H9 (cell line): ENCODE measurements around the gene SP140L. TPM values are rescaled to one million over a fixed set of nuclear protein-coding genes. Genes with fewer than 3 reads are reported as not detected.

ENCODE experiments used
- DNase-seq: peaks from one replicate; pipeline ENCODE4 v3.0.0-alpha.2; 2017
- H2AFZ ChIP-seq: one replicate; pipeline ENCODE4 v1.6.1; 2013; ENCODE audit warnings: mild to moderate bottlenecking, low read length, control low read depth, moderate library complexity
- H2AK5ac ChIP-seq: 2 replicates; pipeline ENCODE4 v1.6.1; 2013; ENCODE audit warnings: low read length, control low read depth, mixed read lengths; ENCODE audit not compliant: insufficient read length
- H2BK120ac ChIP-seq: one replicate; pipeline ENCODE4 v1.6.1; 2013; ENCODE audit warnings: low read depth, mild to moderate bottlenecking, low read length, control low read depth, inconsistent platforms; ENCODE audit not compliant: poor library complexity, severe bottlenecking
- H2BK12ac ChIP-seq: 2 replicates; pipeline ENCODE4 v1.6.1; 2013; ENCODE audit warnings: low read length, control low read depth, mixed read lengths, low read depth; ENCODE audit not compliant: insufficient read length
- H2BK15ac ChIP-seq: 2 replicates; pipeline ENCODE4 v1.6.1; 2013; ENCODE audit warnings: low read depth, low read length, control low read depth
- H2BK20ac ChIP-seq: one replicate; pipeline ENCODE4 v1.6.1; 2013; ENCODE audit warnings: low read depth, mild to moderate bottlenecking, low read length, control low read depth, inconsistent platforms; ENCODE audit not compliant: poor library complexity, severe bottlenecking
- H2BK5ac ChIP-seq: 2 replicates; pipeline ENCODE4 v1.6.1; 2013; ENCODE audit warnings: low read length, control low read depth, mixed read lengths; ENCODE audit not compliant: insufficient read length
- H3K14ac ChIP-seq: 2 replicates; pipeline ENCODE4 v1.6.1; 2013; ENCODE audit warnings: low read length, control low read depth; ENCODE audit not compliant: insufficient read depth
- H3K18ac ChIP-seq: 2 replicates; pipeline ENCODE4 v1.6.1; 2013; ENCODE audit warnings: low read depth, mild to moderate bottlenecking, mixed read lengths, low read length, control low read depth; ENCODE audit not compliant: insufficient read length
- H3K23ac ChIP-seq: 2 replicates; pipeline ENCODE4 v1.6.1; 2013; ENCODE audit warnings: low read length, control low read depth, mixed read lengths, low read depth; ENCODE audit not compliant: insufficient read length
- H3K23me2 ChIP-seq: 2 replicates; pipeline ENCODE4 v1.6.1; 2013; ENCODE audit warnings: low read depth, mild to moderate bottlenecking, mixed read lengths, low read length, control low read depth; ENCODE audit not compliant: insufficient read length, poor library complexity, severe bottlenecking
- H3K27ac ChIP-seq: 2 replicates; pipeline ENCODE4 v1.5.1; 2013; ENCODE audit warnings: low read length, control low read depth, mixed read lengths, low read depth; ENCODE audit not compliant: insufficient read length
- H3K27me3 ChIP-seq: 2 replicates; pipeline ENCODE4 v1.6.1; 2013; ENCODE audit warnings: low read length, control low read depth, inconsistent platforms; ENCODE audit not compliant: insufficient read depth
- H3K4ac ChIP-seq: 2 replicates; pipeline ENCODE4 v1.6.1; 2013; ENCODE audit warnings: low read depth, mild to moderate bottlenecking, control low read depth, inconsistent platforms, low read length, moderate library complexity
- H3K4me1 ChIP-seq: 2 replicates; pipeline ENCODE4 v1.6.1; 2013; ENCODE audit warnings: low read length, control low read depth, inconsistent platforms; ENCODE audit not compliant: insufficient read depth
- H3K4me2 ChIP-seq: 2 replicates; pipeline ENCODE4 v1.6.1; 2013; ENCODE audit warnings: low read length, control low read depth, mixed read lengths; ENCODE audit not compliant: insufficient read length, insufficient read depth
- H3K56ac ChIP-seq: 2 replicates; pipeline ENCODE4 v1.6.1; 2013; ENCODE audit warnings: low read depth, mild to moderate bottlenecking, mixed read lengths, low read length, control low read depth; ENCODE audit not compliant: insufficient read length
- H3K79me1 ChIP-seq: 2 replicates; pipeline ENCODE4 v1.6.1; 2013; ENCODE audit warnings: low read depth, mild to moderate bottlenecking, moderate library complexity, low read length, control low read depth, inconsistent platforms; ENCODE audit not compliant: insufficient read depth, poor library complexity, severe bottlenecking
- H3K79me2 ChIP-seq: 2 replicates; pipeline ENCODE4 v1.6.1; 2013; ENCODE audit warnings: low read length, control low read depth, inconsistent platforms; ENCODE audit not compliant: insufficient read depth
- H3K9ac ChIP-seq: 2 replicates; pipeline ENCODE4 v1.6.1; 2013; ENCODE audit warnings: low read length, control low read depth, mixed read lengths; ENCODE audit not compliant: insufficient read length; ENCODE audit errors: extremely low read depth
- H3K9me3 ChIP-seq: one replicate; pipeline ENCODE4 v1.6.1; 2013; ENCODE audit warnings: low read depth, low read length, inconsistent platforms; ENCODE audit not compliant: control insufficient read depth
- H3T11ph ChIP-seq: one replicate; pipeline ENCODE4 v1.6.1; 2013; ENCODE audit warnings: mild to moderate bottlenecking, low read length, control low read depth, inconsistent platforms
- H4K20me1 ChIP-seq: one replicate; pipeline ENCODE4 v1.6.1; 2013; ENCODE audit not compliant: control insufficient read depth, insufficient read length, insufficient read depth
- H4K5ac ChIP-seq: 2 replicates; pipeline ENCODE4 v1.6.1; 2013; ENCODE audit warnings: low read depth, mild to moderate bottlenecking, mixed read lengths, low read length, control low read depth; ENCODE audit not compliant: insufficient read length
- H4K8ac ChIP-seq: replicated peaks from 2 replicates; pipeline ENCODE4 v1.6.1; 2013; ENCODE audit warnings: low read length, control low read depth, mixed read lengths, low read depth; ENCODE audit not compliant: insufficient read length
- H4K91ac ChIP-seq: 2 replicates; pipeline ENCODE4 v1.6.1; 2013; ENCODE audit warnings: low read depth, mild to moderate bottlenecking, moderate library complexity, mixed read lengths, low read length, control low read depth; ENCODE audit not compliant: insufficient read length
- H3K27ac Mint-ChIP-seq, 3 experiments: 2 replicates in 2 of 3; 3 replicates in 1 of 3; pipeline ENCODE4 v1.8.0; 2020 to 2021; ENCODE audit warnings: mixed read lengths in 3 of 3, mild to moderate bottlenecking in 1 of 3, moderate library complexity in 1 of 3
- H3K27me3 Mint-ChIP-seq: 2 replicates; pipeline ENCODE4 v1.8.0; 2021; ENCODE audit warnings: low read depth, mild to moderate bottlenecking, moderate library complexity, mixed read lengths
- H3K36me3 Mint-ChIP-seq, 3 experiments: 2 replicates in 2 of 3; 3 replicates in 1 of 3; pipeline ENCODE4 v1.8.0; 2020 to 2021; ENCODE audit warnings: low read depth in 3 of 3, mixed read lengths in 3 of 3; ENCODE audit not compliant: insufficient read depth in 1 of 3
- H3K4me1 Mint-ChIP-seq, 2 experiments: 2 replicates each; pipeline ENCODE4 v1.8.0; 2020; ENCODE audit warnings: mixed read lengths in 2 of 2
- H3K4me3 Mint-ChIP-seq, 2 experiments: 2 replicates in 1 of 2; 3 replicates in 1 of 2; pipeline ENCODE4 v1.8.0; 2020 to 2021; ENCODE audit warnings: mild to moderate bottlenecking in 2 of 2, mixed read lengths in 2 of 2, moderate library complexity in 1 of 2
- H3K9me3 Mint-ChIP-seq, 2 experiments: 2 replicates in 1 of 2; 3 replicates in 1 of 2; pipeline ENCODE4 v1.8.0; 2020; ENCODE audit warnings: mild to moderate bottlenecking in 2 of 2, mixed read lengths in 2 of 2, moderate library complexity in 1 of 2
- CTCF ChIP-seq: fragments of 200-600 bp; sonication (generic); conservative IDR thresholded peaks from 3 replicates; pipeline ENCODE4 v1.8.0; 2021; ENCODE audit warnings: antibody characterized with exemption, mild to moderate bottlenecking
- WGBS: extraction: QIAGEN DNeasy Blood & Tissue Kit; methylation state at CpG from one replicate; pipeline ENCODE4 v1.1.7; 2013; ENCODE audit warnings: missing lambda C conversion rate, low lambda C conversion rate, mixed read lengths; ENCODE audit not compliant: insufficient read length; ENCODE audit errors: extremely low coverage; 5-methylcytosine and 5-hydroxymethylcytosine counted together
- total RNA-seq: library from RNA; stranded (reverse); gene quantifications from 2 replicates; pipeline ENCODE4 v1.2.1, GENCODE V29; 2021

SP140L gene
- total RNA-seq, 1 experiment from 2014 or later, result 1.3 TPM

DNA sequence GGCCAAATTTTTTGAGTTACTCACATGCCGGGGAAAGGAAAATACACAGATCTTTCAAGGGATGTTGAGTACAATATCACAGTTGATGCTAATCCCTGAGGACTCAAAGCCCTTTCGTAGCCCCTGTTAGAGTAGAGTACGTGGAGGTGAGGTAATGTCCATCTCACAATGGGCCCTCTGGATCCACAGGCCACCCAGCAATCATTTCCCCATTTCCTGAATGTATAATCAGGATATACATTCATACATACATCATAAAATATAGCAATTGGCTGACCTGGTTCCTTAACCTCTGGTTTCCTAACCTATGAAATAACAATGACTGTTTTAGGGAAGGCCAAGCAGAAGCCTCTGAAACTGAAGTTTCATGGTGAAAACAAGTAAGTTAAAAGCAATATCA is 78.8 kb downstream of the SP140L start:
- no peak overlapping the region for H3K23ac ChIP-seq
- Mint-ChIP-seq H3K4me1 (peaks cover 6% of the 10 kb centered on the region in 2 experiments), H3K4me3 (no peak overlapping the region), H3K27ac (no peak overlapping the region), H3K36me3 (no peaks in the 10 kb centered on the region), H3K27me3 (peaks cover 17% of the 10 kb centered on the region), H3K9me3 (no peaks in the 10 kb centered on the region)
- no peak overlapping the region for H2BK120ac ChIP-seq
- no peak overlapping the region for H2AFZ ChIP-seq
- H3K4me1 ChIP-seq, result no peaks in the 10 kb centered on the region
- H3K18ac ChIP-seq, result no peak overlapping the region
- H3K56ac ChIP-seq, result no peak overlapping the region
- H2BK5ac ChIP-seq, result no peak overlapping the region
- no peak overlapping the region for H3T11ph ChIP-seq
- H4K5ac ChIP-seq, result no peak overlapping the region
- H2BK15ac ChIP-seq, result no peak overlapping the region
- no peaks in the 10 kb centered on the region for H3K79me1 ChIP-seq
- TF ChIP-seq CTCF, result no peak
- no CpG with 5 or more reads among the region's 3 CpGs for WGBS
- H4K20me1 ChIP-seq, result no peaks in the 10 kb centered on the region
- H3K4me2 ChIP-seq, result no peak overlapping the region
- H4K8ac ChIP-seq, result no peak overlapping the region
- DNase-seq, result no peak
- no peak overlapping the region for H2AK5ac ChIP-seq
- no peak overlapping the region for H4K91ac ChIP-seq
- no peaks in the 10 kb centered on the region for H3K23me2 ChIP-seq
- no peak overlapping the region for H3K14ac ChIP-seq
- H3K79me2 ChIP-seq, result no peaks in the 10 kb centered on the region
- no peak overlapping the region for H3K9ac ChIP-seq
- no peaks in the 10 kb centered on the region for H3K9me3 ChIP-seq
- H2BK20ac ChIP-seq, result no peak overlapping the region
- H3K27ac ChIP-seq, result no peak overlapping the region
- no peak overlapping the region for H3K4ac ChIP-seq
- H3K27me3 ChIP-seq, result no peaks in the 10 kb centered on the region; the same call in 1 of the 2 replicates
- no peak overlapping the region for H2BK12ac ChIP-seq
